SH-SY5Y (cell line): Measurements from ENCODE around the gene ZIC4.

ENCODE experiments used
- GATA2 ChIP-seq: IDR thresholded peaks from 2 replicates; pipeline ENCODE4 v1.6.1; 2011; ENCODE audit warnings: mild to moderate bottlenecking, low read depth, low read length
- GATA3 ChIP-seq: IDR thresholded peaks from 2 replicates; pipeline ENCODE4 v1.6.1; 2011; ENCODE audit warnings: low read depth, mild to moderate bottlenecking, low read length, moderate library complexity

DNA sequence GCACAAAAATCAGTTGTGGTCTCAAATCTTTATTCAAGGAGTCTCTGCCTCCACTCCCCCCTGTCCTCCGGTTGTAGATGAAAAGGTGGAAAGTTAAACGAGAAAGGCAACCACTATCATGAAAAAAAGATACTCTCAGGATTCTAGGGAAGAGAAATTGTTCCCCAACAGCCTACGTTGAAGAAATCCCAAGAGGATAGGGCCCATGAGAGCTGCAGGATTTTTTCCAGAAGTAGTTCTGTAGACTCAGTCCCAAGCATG, 17.1 kb upstream of the ZIC4 start:
- TF ChIP-seq GATA3 = no peak
- no peak for TF ChIP-seq GATA2
